ENCODE results near the gene CNTFR. TPM values are rescaled to one million over a fixed set of nuclear protein-coding genes. Genes with fewer than 3 reads are reported as not detected.
A peak's percentile ranks its signal among the peaks of the same experiment; 100 is the strongest.

CNTFR gene
- total RNA-seq, 1 donor from 2014 or later, result 7.4 TPM

DNA sequence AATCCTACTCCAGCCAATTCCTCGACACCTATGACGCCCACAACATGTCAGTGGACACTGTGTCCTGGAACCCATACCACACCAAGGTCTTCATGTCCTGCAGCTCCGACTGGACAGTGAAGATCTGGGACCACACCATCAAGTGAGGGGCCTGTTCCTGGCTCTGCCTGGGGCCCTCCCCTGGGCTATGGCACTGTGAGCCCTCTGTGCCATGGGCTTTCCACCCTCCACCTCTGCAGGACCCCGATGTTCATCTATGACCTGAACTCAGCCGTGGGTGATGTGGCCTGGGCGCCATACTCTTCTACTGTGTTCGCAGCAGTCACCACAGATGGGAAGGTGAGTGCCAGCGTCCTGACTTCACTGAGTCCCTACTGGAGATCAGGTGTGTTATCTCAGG lies 75.1 kb downstream of the CNTFR start:
- peaks cover 7% of the 10 kb centered on the region for H3K27me3 ChIP-seq (ENCODE audit: insufficient read depth, low read length)
- H2AFZ ChIP-seq (ENCODE audit: low read depth, low read length), result no peak overlapping the region
- no peaks in the 10 kb centered on the region for H3K4me1 ChIP-seq (ENCODE audit: insufficient read depth, low read length)
- no peak overlapping the region for H3K9ac ChIP-seq (ENCODE audit: low read length)
- H4K20me1 ChIP-seq (ENCODE audit: insufficient read depth, low read length), result no peaks in the 10 kb centered on the region
- no peaks in the 10 kb centered on the region for H3K36me3 ChIP-seq (ENCODE audit: insufficient read depth, low read length)
- no peak overlapping the region for H3K4me3 ChIP-seq (ENCODE audit: insufficient read depth, low read depth, low read length)
- no peak overlapping the region for H3K4me2 ChIP-seq (ENCODE audit: low read length)
- peaks cover 3% of the 10 kb centered on the region for H3K4me1 Mint-ChIP-seq (ENCODE audit: low read depth, unreplicated experiment)
- H3K4me3 Mint-ChIP-seq (ENCODE audit: unreplicated experiment), result no peak overlapping the region
- H3K79me2 ChIP-seq (ENCODE audit: insufficient read depth, low read length), result no peaks in the 10 kb centered on the region
- peaks cover 3% of the 10 kb centered on the region for H3K36me3 Mint-ChIP-seq (ENCODE audit: low read depth, unreplicated experiment)
- no peak overlapping the region for H3K27ac ChIP-seq (ENCODE audit: low read depth, low read length)
- no peak for DNase-seq (ENCODE audit: low read depth)
- FAIRE-seq, result no peak
- no peaks in the 10 kb centered on the region for H3K9me3 ChIP-seq (ENCODE audit: insufficient read depth, low read depth, low read length)
- H3K27ac Mint-ChIP-seq (ENCODE audit: unreplicated experiment), result no peak overlapping the region
- peaks cover 3% of the 10 kb centered on the region for H3K9me3 Mint-ChIP-seq (ENCODE audit: unreplicated experiment)
- TF ChIP-seq EZH2 (IDR thresholded peaks at IDR 0.05; ENCODE audit: insufficient read depth, low read length), result no peak
- H3K27me3 Mint-ChIP-seq (ENCODE audit: low read depth, unreplicated experiment), result peaks cover 55% of the 10 kb centered on the region

DNA sequence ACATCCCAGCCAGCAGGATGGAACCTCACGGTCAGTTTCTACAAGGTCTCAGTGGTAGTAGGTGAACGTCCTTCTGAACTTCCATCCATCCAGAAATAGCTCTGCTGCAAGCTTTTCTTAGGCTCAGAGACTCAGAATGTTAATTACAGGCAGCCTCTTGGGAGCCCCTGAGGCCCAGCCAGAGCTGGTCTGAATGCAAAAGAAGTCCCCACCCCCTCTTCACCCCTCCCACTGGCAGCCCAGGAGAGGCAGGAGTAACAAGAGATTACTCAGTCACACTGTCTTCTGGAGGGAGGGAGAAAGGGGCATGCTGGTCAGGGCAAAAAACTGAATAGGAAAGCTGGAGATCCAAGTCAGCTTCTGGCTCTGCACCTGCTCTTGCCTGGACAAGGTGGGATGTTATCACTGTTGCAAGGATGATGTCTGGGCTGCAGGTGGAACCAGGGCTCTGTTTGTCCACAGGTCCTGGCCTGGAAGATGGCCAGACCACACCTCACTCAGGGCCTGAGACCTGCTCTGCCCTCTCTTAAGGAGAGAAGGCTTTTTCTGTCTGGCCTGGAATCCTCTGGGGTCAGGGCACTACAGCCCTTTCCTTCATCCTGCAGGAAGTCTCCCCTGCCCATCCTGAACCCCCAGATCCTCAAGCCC lies 75.8 kb downstream of the CNTFR start:
- Histone ChIP-seq H4K20me1 (ENCODE audit: insufficient read depth, low read length) (no peaks in the 10 kb centered on the region), H3K9ac (ENCODE audit: low read length) (no peak overlapping the region), H3K4me2 (ENCODE audit: low read length) (no peak overlapping the region), H2AFZ (ENCODE audit: low read depth, low read length) (no peak overlapping the region), H3K27ac (ENCODE audit: low read depth, low read length) (no peak overlapping the region), H3K36me3 (ENCODE audit: insufficient read depth, low read length) (no peaks in the 10 kb centered on the region), H3K27me3 (ENCODE audit: insufficient read depth, low read length) (peaks cover 7% of the 10 kb centered on the region), H3K4me3 (ENCODE audit: insufficient read depth, low read depth, low read length) (no peak overlapping the region), H3K9me3 (ENCODE audit: insufficient read depth, low read depth, low read length) (no peaks in the 10 kb centered on the region), H3K79me2 (ENCODE audit: insufficient read depth, low read length) (no peaks in the 10 kb centered on the region), H3K4me1 (ENCODE audit: insufficient read depth, low read length) (no peaks in the 10 kb centered on the region)
- FAIRE-seq, result no peak
- Mint-ChIP-seq H3K4me3 (ENCODE audit: unreplicated experiment) (no peak overlapping the region), H3K27ac (ENCODE audit: unreplicated experiment) (peak overlapping the region; percentile 66), H3K36me3 (ENCODE audit: low read depth, unreplicated experiment) (peaks cover 3% of the 10 kb centered on the region), H3K4me1 (ENCODE audit: low read depth, unreplicated experiment) (peaks cover 3% of the 10 kb centered on the region), H3K9me3 (ENCODE audit: unreplicated experiment) (peaks cover 3% of the 10 kb centered on the region), H3K27me3 (ENCODE audit: low read depth, unreplicated experiment) (peaks cover 55% of the 10 kb centered on the region)
- DNase-seq (ENCODE audit: low read depth), result no peak
- TF ChIP-seq, protein P1, sequence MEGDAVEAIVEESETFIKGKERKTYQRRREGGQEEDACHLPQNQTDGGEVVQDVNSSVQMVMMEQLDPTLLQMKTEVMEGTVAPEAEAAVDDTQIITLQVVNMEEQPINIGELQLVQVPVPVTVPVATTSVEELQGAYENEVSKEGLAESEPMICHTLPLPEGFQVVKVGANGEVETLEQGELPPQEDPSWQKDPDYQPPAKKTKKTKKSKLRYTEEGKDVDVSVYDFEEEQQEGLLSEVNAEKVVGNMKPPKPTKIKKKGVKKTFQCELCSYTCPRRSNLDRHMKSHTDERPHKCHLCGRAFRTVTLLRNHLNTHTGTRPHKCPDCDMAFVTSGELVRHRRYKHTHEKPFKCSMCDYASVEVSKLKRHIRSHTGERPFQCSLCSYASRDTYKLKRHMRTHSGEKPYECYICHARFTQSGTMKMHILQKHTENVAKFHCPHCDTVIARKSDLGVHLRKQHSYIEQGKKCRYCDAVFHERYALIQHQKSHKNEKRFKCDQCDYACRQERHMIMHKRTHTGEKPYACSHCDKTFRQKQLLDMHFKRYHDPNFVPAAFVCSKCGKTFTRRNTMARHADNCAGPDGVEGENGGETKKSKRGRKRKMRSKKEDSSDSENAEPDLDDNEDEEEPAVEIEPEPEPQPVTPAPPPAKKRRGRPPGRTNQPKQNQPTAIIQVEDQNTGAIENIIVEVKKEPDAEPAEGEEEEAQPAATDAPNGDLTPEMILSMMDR (IDR thresholded peaks at IDR 0.05; ENCODE audit: insufficient read depth, low read depth, low read length), result no peak

DNA sequence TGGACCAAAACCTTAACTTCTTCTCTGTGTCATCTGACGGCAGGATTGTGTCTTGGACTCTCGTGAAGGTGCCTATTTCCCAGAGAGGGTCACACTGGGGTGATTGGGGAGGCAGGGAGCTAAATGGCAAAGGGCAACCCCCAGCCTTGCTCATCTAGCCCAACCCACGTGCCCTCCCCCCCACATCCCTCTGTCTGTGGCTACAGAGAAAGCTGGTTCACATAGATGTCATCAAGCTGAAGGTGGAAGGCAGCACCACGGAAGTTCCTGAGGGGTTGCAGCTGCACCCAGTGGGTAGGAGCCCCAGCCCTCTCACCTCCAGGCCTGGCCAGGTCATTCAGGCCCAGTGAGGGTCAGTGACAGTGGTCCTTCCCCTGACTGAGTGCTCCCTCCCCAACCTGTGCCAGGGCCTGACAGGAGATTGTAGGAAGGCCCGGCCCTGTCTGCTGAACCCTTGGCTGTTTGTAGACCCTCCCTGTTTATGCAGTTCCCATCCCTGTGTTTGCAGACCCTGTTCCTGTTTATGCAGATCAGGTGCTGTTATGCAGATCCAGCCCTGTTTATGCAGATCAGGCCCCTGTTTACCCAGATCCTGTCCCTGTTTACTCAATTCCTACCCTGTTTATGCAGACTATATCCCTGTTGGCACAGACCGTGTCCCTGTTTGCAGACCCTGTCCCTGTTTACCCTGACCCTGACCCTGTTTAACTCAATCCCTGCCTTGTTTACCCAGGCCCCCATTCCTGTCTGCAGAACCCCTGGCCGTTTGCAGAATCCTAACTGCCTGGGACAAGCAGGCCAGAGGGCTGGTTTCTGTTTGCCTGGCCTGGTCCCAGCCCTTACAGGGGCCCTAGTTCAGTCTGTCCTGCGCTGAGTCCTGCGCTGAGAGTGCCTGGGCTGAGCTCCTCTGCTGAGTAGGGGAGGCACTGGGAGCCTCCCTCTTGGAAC lies 77.1 kb downstream of the CNTFR start:
- Histone ChIP-seq H4K20me1 (ENCODE audit: insufficient read depth, low read length) (no peaks in the 10 kb centered on the region), H3K9me3 (ENCODE audit: insufficient read depth, low read depth, low read length) (no peaks in the 10 kb centered on the region), H3K27me3 (ENCODE audit: insufficient read depth, low read length) (peaks cover 7% of the 10 kb centered on the region), H3K4me2 (ENCODE audit: low read length) (no peak overlapping the region), H3K36me3 (ENCODE audit: insufficient read depth, low read length) (no peaks in the 10 kb centered on the region), H3K27ac (ENCODE audit: low read depth, low read length) (no peak overlapping the region), H3K9ac (ENCODE audit: low read length) (no peak overlapping the region), H3K4me3 (ENCODE audit: insufficient read depth, low read depth, low read length) (no peak overlapping the region), H3K79me2 (ENCODE audit: insufficient read depth, low read length) (no peaks in the 10 kb centered on the region), H3K4me1 (ENCODE audit: insufficient read depth, low read length) (no peaks in the 10 kb centered on the region), H2AFZ (ENCODE audit: low read depth, low read length) (no peak overlapping the region)
- no peak for TF ChIP-seq EZH2 (IDR thresholded peaks at IDR 0.05; ENCODE audit: insufficient read depth, low read length)
- TF ChIP-seq, protein P1 (IDR thresholded peaks at IDR 0.05; ENCODE audit: insufficient read depth, low read depth, low read length), result no peak
- Mint-ChIP-seq H3K4me1 (ENCODE audit: low read depth, unreplicated experiment) (peaks cover 3% of the 10 kb centered on the region), H3K4me3 (ENCODE audit: unreplicated experiment) (no peak overlapping the region), H3K36me3 (ENCODE audit: low read depth, unreplicated experiment) (peaks cover 3% of the 10 kb centered on the region), H3K9me3 (ENCODE audit: unreplicated experiment) (peaks cover 3% of the 10 kb centered on the region), H3K27ac (ENCODE audit: unreplicated experiment) (no peak overlapping the region), H3K27me3 (ENCODE audit: low read depth, unreplicated experiment) (peaks cover 56% of the 10 kb centered on the region)
- no peak for FAIRE-seq
- no peak for DNase-seq (ENCODE audit: low read depth)

Measured in astrocyte (in vitro differentiated cells and primary cell).